B cell (primary cell): ENCODE data around the gene MUC20.
"Not testable (repeated sequence)": the region's sequence is repeated elsewhere in the genome, so short reads cannot be mapped to it uniquely, and the experiment has no call there.

ENCODE experiments used
- CTCF ChIP-seq: fragments of 200-600 bp; IDR thresholded peaks from one replicate; pipeline ENCODE4 v1.8.0; 2022; ENCODE audit warnings: antibody characterized with exemption, mild to moderate bottlenecking
- EZH2 ChIP-seq: IDR thresholded peaks from 2 replicates; pipeline ENCODE4 v1.6.1; 2012; ENCODE audit warnings: borderline replicate concordance, low read depth, mild to moderate bottlenecking, moderate library complexity, low read length; ENCODE audit not compliant: insufficient read depth, poor library complexity, severe bottlenecking

- TF ChIP-seq EZH2, CTCF: not testable (repeated sequence)
Observed at GRCh38 chr3:195686537-195687208, 34.1 kb upstream of the MUC20 start.
